GM19438 (cell line): ENCODE results near the gene RANBP2.
"Not testable (repeated sequence)": the region's sequence is repeated elsewhere in the genome, so short reads cannot be mapped to it uniquely, and the experiment has no call there.

Experiments used
- ATAC-seq: cut with Tn5 transposase; IDR thresholded peaks from one replicate; pipeline ENCODE4 v1.9.1; 2021; ENCODE audit warnings: low read depth; ENCODE audit not compliant: unreplicated experiment

The RANBP2 gene

GRCh38 chr2:108719149-108720044 lies at the start of gene RANBP2:
Gene RANBP2, plus strand, starts transcription at chr2:108719482. Its CDS starts 125 bp downstream, at chr2:108719607.
- ATAC-seq: peak; percentile 96

- ATAC-seq: not testable (repeated sequence)
Measured at GRCh38 chr2:108670282-108670681, 49.0 kb upstream of the RANBP2 start.

- not testable (repeated sequence) for ATAC-seq
Measured at GRCh38 chr2:108672200-108672805, 47.0 kb upstream of the RANBP2 start.

GRCh38 chr2:108676522-108676921 lies 42.8 kb upstream of the RANBP2 start:
- not testable (repeated sequence) for ATAC-seq

GRCh38 chr2:108677239-108677744 lies 42.0 kb upstream of the RANBP2 start:
- ATAC-seq: not testable (repeated sequence)

GRCh38 chr2:108678198-108678651 lies 41.1 kb upstream of the RANBP2 start:
- ATAC-seq: not testable (repeated sequence)

- ATAC-seq: not testable (repeated sequence)
Measured at GRCh38 chr2:108680805-108681204, 38.5 kb upstream of the RANBP2 start.

GRCh38 chr2:108688818-108689756 lies 30.2 kb upstream of the RANBP2 start:
- ATAC-seq: not testable (repeated sequence)

- peak; percentile 95 for ATAC-seq
Measured at GRCh38 chr2:108690001-108690400, 29.3 kb upstream of the RANBP2 start.

- ATAC-seq: no peak
Measured at GRCh38 chr2:108691447-108691846, 27.8 kb upstream of the RANBP2 start.

- ATAC-seq: no peak
Measured at GRCh38 chr2:108701208-108701607, 18.1 kb upstream of the RANBP2 start.

GRCh38 chr2:108701806-108702205 lies 17.5 kb upstream of the RANBP2 start:
- no peak for ATAC-seq

GRCh38 chr2:108704871-108705270 lies 14.4 kb upstream of the RANBP2 start:
- no peak for ATAC-seq

GRCh38 chr2:108707300-108707699 lies 12.0 kb upstream of the RANBP2 start:
- no peak for ATAC-seq

GRCh38 chr2:108716971-108717370 lies 2.3 kb upstream of the RANBP2 start:
- ATAC-seq: not testable (repeated sequence)

- ATAC-seq: not testable (repeated sequence)
Measured at GRCh38 chr2:108726048-108726447, 6.8 kb downstream of the RANBP2 start.

- ATAC-seq: not testable (repeated sequence)
Measured at GRCh38 chr2:108734656-108735055, 15.4 kb downstream of the RANBP2 start.

- not testable (repeated sequence) for ATAC-seq
Measured at GRCh38 chr2:108757973-108758372, 38.7 kb downstream of the RANBP2 start.

- not testable (repeated sequence) for ATAC-seq
Measured at GRCh38 chr2:108762618-108763017, 43.3 kb downstream of the RANBP2 start.

- not testable (repeated sequence) for ATAC-seq
Measured at GRCh38 chr2:108766671-108767070, 47.4 kb downstream of the RANBP2 start.
